Fibroblast of skin of abdomen (primary cell): ENCODE results near the gene ANKRD13A.
A peak's percentile ranks its signal among the peaks of the same experiment; 100 is the strongest.
"Not testable (repeated sequence)": the region's sequence is repeated elsewhere in the genome, so short reads cannot be mapped to it uniquely, and the experiment has no call there.

Experiments
- DNase-seq: peaks from one replicate; pipeline ENCODE4 v3.0.0-alpha.2; 2013

The ANKRD13A gene

DNA sequence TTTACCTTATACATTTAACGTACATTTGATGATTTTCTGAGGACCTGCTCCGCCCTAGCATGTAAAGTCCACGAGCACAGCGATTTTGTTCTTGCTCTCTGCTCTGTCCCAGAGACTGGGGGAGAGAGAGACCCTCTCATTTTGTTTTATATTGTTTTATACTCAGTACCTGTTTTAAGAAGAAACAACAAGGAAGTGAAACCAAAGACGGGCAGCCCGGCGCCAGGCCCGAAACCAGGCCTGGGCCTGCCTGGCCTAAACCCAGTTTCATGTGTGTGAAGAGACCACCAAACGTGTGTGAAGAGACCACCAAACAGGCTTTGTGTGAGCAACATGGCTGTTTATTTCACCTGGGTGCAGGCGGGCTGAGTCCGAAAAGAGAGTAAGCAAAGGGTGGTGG, 49.8 kb downstream of the ANKRD13A start:
- not testable (repeated sequence) for DNase-seq

DNA sequence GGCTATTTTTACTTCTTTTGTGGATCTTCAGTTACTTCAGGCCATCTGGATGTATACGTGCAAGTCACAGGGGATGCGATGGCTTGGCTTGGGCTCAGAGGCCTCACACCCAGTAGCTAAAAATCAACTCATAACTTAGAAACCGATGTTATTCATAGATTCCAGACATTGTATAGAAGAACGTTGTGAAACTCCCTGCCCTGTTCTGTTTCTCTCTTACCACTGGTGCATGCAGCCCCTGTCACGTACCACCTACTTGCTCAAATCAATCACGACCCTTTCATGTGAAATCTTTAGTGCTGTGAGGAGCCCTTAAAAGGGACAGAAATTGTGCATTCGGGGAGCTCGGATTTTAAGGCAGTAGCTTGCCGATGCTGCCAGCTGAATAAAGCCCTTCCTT, 50.4 kb downstream of the ANKRD13A start:
- not testable (repeated sequence) for DNase-seq

DNA sequence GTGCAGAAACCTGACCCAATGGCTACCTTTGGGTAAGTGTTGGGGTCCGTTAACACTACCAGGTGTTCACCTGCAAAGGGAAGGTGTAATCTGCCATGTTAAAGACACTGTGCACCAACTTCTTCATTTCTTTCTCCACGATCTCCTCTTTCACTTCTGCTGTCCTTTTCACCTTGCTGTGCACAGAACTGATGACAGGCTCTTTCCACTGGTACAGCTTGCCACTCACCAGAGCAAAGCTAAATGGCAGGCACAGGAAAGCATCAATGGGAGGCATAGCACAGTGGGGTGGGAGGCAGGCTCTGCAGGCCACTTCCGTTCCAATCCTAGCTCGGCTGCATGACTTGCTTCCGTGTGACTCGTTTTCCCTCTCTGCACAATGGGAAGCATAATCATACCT, 51.7 kb downstream of the ANKRD13A start:
- DNase-seq: no peak

DNA sequence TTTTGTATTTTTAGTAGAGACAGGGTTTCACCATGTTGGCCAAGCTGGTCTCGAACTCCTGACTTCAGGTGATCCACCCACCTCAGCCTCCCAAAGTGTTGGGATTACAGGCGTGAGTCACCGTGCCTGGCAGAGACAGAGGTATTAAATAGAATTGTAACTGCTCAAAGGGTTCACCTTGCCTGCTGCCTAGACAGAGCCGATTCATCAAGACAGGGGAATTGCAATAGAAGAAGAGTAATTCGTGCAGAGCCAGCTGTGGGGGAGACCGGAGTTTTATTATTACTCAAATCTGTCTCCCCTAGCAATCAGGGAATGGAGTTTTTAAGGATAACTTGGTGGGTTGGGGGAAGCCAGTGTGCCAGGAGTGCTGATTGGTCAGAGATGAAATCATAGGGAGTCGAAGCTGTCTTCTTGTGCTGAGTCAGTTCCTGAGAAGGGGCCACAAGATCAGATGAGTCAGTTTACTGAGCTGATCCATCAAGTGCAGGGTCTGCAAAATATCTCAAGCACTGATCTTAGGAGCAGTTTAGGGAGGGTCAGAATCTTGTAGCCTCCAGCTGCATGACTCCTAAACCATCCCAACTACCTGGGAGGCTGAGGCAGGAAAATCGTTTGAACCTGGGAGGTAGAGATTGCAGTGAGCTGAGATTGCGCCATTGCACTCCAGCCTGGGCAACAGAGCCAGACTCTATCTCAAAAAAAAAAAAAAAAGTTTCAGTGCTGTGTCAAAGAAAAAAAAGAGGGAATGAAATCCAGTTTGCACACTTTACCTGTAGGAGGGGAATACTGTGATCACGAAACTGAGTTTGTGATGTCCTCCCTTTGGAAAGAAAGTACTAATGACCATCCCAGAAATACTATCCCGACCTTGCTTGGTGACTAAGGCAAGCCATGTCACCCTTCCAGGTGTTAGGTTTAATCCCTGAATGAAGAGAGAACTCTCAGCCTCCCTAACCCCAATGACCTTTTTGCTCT, 56.4 kb downstream of the ANKRD13A start:
- DNase-seq: peak; percentile 93

DNA sequence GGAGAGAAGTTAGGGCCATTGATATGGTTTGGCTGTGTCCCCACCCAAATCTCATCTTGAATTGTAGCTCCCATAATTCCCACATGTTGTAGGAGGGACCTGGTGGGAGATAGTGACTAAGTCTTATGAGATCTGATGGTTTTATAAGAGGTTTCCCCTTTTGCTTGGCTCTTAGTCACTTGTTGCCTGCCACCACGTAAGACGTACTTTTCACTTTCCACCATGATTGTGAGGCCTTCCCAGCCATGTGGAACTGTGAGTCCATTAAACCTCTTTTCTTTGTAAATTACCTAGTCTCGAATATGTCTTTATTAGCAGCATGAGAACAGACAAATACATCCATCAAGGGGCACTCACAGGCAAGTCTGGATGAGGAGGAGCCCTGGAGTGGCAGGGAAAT, 57.4 kb downstream of the ANKRD13A start:
- not testable (repeated sequence) for DNase-seq

DNA sequence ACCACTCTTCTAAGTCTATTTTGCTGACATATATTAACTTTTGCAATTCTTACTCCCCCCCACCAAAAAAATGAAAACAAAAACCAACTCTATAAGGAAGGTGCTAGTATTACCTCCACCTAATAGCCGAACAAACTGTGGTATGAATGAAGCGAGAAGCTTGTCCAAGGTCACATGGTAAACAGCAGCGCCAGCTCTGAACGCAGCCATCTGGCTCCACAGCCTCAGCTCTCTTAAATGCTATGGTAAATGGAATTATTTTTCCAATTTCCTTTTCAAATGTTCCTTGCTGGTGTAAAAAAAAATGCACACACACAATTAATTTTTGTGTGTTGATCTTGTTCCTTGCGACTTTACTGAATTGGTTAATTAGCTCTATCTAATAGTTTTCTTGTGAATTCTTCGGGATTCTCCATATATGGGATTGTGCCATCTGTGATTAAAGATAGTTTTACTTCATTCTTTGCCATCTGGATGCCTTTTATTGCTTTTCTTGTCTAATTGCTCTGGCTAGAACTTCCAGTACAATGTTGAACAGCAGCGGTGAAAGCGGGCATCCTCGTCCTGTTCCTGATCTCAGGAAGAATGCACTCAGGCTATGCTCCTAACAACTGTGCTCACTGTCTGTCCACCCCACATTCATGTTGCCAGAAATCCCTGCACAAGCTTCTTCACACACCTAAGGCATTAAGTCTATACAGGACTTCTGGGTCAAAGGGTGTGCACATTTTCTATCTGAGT, 59.8 kb downstream of the ANKRD13A start:
- DNase-seq: no peak

DNA sequence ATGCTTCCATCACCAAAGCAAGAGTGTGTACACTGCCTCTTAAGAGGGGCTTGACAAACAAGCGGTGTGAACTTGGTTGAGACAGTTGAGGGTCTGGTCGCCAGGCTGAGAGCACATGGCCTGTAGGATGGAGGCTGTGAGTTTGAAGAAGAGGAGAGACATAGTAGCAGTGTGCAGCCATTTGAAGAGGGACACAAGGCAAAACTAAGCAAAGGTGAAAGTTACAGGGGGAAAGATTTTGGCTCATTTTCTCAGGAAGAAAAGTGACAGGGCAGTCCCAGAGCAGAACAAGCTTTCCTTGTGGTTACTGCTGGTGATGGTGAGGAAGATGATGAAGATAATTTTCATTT, 60.4 kb downstream of the ANKRD13A start:
- no peak for DNase-seq

DNA sequence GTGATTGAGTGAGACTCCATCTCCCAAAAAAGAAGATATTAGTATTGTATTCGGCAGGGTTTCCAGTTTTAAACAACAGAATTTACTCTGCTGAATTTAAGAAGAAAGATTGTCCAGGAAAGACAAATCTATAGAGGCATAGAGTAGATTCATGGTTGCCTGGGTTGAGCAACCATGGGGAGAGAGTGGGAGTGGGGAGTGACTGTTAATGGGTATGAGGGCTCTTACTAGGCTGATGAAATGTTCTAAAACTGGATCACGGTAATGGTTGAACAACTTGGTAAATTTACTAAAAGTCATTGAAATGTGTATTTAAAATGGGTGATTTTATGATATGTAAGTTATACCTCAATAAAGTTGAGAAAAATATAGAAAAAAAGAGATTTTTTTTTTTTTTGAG, 63.0 kb downstream of the ANKRD13A start:
- no peak for DNase-seq

DNA sequence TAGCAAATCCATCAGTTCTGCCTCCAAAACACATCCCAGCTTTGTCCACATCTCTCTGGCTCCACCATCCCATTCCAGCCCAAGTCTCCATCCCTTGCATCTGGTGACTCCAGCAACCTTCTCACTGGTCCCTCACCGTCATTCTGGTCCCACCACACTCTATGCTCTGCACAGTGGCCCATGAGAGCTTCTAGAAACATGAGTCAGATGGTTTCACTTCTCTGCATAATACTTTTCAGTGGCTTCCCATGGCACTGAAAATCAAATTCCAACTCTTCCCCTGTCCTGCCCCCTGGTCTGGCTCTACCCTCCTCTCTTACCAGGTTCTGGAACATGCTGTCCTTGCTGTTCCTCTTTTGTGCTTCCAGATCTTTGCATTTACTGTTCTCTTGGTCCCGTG, 66.3 kb downstream of the ANKRD13A start:
- no peak for DNase-seq

DNA sequence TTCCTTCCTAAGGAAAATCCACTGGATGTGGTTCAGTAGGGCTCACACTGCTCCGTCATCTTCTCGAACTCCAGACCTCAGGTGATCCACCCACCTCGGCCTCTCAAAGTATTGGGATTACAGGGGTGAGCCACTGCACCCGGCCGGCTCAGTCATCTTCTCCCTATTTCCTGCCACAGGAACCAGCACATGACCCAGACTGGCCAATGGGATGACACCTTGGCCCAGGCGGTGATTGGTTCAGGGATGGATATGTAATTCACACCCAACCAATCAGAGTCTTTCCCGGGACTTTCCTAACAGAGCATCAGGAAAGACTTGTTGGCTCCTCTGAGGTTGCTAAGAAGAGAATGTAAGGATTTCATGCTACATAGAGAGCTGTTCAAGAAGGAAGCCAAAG, 68.3 kb downstream of the ANKRD13A start:
- no peak for DNase-seq

DNA sequence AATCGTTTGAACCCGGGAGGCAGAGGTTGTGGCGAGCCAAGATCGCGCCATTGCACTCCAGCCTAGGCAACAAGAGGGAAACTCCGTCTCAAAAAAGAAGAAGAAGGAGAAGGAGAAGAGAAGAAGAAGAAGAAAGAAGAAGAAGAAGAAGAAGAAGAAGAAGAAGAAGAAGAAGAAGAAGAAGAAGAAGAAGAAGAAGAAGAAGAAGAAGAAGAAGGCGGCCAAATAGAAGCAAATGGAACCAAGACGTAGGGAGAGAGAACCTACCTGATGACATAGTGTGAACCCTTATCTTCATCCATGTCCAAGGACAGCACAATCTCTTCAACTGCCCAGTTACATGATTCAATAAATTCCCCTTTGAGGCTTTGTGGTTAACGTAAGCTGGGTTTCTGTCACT, 68.9 kb downstream of the ANKRD13A start:
- DNase-seq: not testable (repeated sequence)

DNA sequence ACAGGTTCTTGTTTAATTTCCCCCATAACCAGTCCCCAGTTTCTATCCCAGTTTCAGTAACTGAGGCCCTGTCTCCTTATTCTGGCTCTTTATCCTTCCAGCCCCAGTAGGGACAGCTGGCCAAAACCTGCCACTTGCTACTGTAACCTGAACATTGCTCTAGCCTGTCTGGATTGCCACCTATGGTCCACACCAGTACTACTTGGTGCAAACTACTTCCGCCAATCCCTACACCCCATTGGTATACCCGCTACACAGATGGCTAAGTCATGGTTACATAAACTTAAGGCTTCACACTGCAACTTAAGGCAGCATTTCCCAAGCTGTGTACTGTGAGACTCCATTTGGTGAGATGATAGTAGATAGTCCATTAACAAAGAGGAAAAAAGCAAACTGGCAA, 69.4 kb downstream of the ANKRD13A start:
- DNase-seq: no peak

DNA sequence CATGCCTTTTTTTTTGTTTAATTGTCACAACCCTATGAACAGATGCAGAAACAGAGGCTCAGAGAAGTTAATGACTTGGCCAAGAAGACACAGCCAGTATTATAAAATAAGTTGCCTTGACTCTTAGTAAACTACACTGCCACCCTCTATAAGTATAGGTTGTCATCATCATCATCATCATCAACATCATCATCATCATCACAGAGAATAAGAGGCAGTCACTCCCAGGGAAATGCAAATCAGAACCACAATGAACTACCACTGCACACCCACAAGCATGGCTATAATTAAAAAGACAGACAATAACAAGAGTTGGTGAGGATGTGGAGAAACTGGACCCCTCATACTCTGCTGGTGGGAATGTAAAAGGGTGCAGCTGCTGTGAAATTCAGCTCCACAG, 72.3 kb downstream of the ANKRD13A start:
- no peak for DNase-seq

DNA sequence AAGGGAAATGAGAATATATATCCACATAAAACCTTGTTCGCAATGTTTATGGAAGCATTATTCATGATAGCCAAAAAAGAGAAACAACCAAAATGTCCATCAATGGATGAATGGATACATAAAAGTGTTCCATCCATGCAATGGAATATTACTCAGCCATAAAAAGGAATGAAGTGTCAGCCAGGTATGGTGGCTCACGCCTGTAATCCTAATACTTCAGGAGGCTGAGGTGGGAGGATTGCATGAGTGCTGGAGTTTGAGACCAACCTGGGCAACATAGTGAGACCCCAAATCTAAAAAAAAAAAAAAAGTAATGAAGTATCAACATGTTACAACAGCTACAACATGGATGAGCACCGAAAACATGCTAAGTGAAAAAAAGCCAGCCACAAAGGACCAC, 72.7 kb downstream of the ANKRD13A start:
- DNase-seq: no peak

DNA sequence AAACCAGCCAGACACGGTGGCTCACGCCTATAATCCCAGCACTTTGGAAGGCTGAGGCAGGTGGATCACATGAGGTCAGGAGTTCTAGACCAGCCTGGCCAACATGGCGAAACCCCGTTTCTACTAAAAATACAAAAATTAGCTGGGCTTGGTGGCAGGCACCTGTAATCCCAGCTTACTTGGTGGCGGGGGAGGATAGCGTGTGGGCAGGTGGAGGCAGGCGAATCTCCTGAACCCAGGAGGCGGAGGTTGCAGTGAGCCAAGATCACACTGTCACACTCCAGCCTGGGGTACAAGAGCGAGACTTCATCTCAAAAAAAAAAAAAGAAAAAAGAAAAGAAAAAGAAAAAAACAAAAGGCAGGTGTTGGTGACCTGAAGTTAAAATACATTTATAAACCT, 73.4 kb downstream of the ANKRD13A start:
- DNase-seq: not testable (repeated sequence)

DNA sequence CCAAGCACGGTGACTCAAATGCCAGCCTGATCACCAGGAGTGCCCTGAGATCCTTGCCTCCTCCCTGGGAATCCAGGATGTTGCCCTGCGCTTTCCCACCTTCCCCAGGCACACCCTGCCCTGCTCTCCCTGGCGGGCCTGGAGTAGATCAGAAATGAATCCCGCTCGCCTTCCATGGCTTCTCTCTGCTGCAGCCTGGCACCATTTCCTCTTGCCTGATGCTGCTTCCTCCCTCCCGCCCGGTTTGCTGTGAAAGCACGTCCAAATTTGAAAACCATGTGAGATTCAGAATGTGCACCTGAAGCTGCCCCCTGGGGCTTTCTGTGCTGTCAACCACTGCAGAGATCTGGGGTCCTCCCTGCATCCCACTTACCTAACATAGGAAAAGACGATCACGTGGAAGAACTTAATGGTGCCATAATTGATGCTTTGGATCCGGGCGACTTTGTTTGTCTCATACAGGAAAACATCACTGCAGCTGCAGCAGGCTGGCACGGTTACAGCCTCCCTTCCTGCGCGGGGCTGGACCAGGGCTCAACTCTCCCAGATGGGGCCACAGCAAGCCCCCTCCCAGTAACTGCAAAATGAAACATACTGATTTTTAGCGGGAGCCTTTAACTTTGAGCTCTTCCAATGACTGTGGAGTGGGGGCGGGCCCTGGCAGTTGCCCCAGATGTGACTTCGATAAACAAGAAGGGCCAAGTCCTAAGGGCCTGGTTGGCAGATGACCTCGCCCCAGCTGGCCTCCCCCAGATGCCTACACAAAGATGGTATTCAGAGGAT, 74.0 kb downstream of the ANKRD13A start:
- no peak for DNase-seq

DNA sequence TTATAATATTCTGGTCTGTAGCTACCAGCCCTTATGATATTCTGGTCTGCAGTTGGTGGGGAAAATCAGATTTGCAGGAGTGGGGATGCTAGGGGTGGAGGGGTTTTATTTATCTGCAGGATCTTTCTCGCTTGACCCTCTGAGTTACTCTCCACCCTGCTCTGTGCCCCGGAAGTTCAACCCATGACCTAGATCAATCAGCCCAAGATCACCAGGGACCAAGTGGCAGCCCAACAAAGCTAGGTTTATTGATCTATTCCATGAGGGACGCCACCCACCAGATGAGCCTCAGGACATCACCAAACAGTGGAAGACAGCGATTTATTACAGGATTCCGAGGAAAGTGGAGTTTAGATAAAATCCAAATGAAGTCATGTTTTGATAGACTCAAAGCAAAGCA, 74.9 kb downstream of the ANKRD13A start:
- DNase-seq: no peak

DNA sequence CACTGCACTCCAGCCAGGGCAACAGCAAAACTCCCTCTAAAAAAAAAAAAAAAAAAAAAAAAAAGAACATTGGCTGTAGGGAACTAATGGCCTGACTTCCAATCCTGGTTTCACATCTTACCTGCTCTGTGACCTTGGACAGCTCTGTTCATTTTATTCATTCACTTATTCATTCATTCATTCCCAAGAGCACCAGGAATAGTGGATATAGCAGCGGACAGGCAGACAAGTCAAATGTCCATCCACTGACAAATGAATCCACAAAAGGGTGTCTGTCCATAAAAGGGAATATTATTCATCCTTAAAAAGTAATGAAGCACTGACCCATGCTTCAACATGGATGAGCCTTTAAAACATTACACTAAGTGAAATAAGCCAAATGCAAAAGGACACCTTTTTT, 76.7 kb downstream of the ANKRD13A start:
- no peak for DNase-seq

DNA sequence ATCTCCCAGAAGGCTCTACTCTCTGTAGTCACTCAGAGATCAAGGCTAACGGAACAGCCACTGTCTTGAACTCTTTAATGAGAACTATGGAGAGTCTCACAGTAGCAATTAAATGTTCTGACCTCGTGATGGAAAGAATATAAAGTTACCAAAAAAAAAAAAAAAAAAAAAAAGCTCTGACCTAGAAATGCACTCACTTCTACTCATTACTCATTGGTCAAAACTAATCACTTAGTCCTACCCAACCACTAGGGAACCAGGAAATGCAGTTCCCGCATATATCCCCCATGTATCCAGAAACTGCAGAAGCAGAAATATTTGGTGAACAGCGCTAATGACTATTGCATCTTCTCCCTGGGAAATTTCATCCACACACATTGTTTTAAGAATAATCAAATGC, 78.6 kb downstream of the ANKRD13A start:
- DNase-seq: no peak

DNA sequence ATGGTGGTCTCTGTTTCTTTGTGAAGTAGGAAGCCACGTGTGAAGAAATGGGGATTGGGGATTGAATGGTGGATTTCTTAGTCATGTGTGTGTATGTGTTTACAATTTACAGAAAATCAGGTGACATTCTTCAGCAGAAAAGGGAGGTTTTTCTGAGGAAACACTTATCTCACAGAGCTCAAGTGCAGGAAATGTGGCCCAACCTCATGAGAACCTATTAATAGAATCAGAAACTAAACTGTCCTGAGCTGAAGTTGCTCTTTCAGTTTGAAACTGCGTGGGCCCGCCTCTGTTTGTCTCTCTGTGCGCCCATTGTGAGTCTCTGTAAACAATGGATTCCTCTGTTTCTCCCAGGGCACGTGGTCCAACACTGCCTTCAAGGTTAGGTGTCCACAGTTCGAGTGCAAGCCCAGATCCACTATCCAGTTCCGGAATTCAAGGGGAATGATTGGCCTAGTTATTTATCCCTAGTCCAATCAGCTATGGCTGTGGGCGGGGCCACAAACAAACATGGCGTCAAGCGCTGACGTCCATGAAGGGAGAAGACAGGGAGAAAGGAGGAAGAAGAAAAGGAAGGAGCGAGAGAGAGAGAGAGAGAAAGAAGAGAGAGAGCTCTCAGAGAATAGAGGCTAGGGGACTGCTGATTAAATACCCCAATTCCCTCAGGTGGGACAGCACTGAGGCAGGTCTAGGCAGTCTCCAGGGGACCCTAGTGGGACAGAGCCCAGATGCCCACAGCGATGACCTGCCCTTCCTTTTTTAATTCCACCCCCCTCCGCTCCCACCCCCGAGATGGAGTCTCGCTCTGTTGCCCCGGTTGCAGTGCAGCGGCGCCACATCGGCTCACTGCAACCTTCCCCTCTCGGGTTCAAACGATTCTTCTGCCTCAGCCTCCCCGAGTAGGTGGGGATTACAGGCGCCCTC, 80.5 kb downstream of the ANKRD13A start:
- DNase-seq: no peak

DNA sequence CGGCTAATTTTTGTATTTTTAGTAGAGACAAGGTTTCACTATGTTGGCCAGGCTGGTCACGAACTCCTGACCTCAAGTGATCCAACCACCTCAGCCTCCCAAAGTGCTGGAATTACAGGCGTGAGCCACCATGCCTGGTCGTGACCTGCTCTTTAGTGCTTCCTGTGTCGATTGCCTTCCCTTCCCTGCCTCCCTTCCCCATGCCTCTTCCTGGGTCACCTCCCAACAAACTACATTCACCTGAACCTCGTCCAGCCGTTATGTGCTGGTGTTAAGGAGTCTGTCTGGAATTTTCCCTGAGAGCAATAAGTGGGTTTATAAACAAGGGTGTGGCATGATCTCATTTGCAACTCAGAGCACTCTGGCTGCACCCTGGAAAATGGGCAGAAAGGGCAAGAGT, 81.2 kb downstream of the ANKRD13A start:
- no peak for DNase-seq
